Epidermal melanocyte (primary cell): ENCODE measurements around the gene UVRAG.

Experiments
- DNase-seq: peaks from one replicate; pipeline ENCODE4 v3.0.0; 2011; ENCODE audit warnings: low spot score; ENCODE audit not compliant: insufficient read length

The UVRAG gene

GRCh38 chr11:76159303-76159937 lies 344.4 kb downstream of the UVRAG start:
- DNase-seq, result no peak

GRCh38 chr11:76159983-76160661 lies 345.1 kb downstream of the UVRAG start:
- no peak for DNase-seq

- DNase-seq, result no peak
Measured at GRCh38 chr11:76160856-76161255, 345.8 kb downstream of the UVRAG start.

GRCh38 chr11:76161261-76161961 lies 346.4 kb downstream of the UVRAG start:
- no peak for DNase-seq

- no peak for DNase-seq
Measured at GRCh38 chr11:76162336-76163288, 347.6 kb downstream of the UVRAG start.

GRCh38 chr11:76163289-76163880 lies 348.4 kb downstream of the UVRAG start:
- no peak for DNase-seq

GRCh38 chr11:76164081-76164480 lies 349.1 kb downstream of the UVRAG start:
- DNase-seq, result no peak

GRCh38 chr11:76164861-76165751 lies 350.1 kb downstream of the UVRAG start:
- no peak for DNase-seq

GRCh38 chr11:76166314-76166713 lies 351.3 kb downstream of the UVRAG start:
- no peak for DNase-seq

GRCh38 chr11:76167590-76167989 lies 352.6 kb downstream of the UVRAG start:
- no peak for DNase-seq

- no peak for DNase-seq
Measured at GRCh38 chr11:76169473-76169896, 354.5 kb downstream of the UVRAG start.

- no peak for DNase-seq
Measured at GRCh38 chr11:76170468-76170867, 355.5 kb downstream of the UVRAG start.

- DNase-seq, result no peak
Measured at GRCh38 chr11:76172583-76172982, 357.6 kb downstream of the UVRAG start.

- no peak for DNase-seq
Measured at GRCh38 chr11:76173663-76174062, 358.7 kb downstream of the UVRAG start.

GRCh38 chr11:76174330-76174729 lies 359.3 kb downstream of the UVRAG start:
- no peak for DNase-seq

- no peak for DNase-seq
Measured at GRCh38 chr11:76175783-76176182, 360.8 kb downstream of the UVRAG start.

GRCh38 chr11:76176463-76176862 lies 361.5 kb downstream of the UVRAG start:
- no peak for DNase-seq

- no peak for DNase-seq
Measured at GRCh38 chr11:76177250-76177686, 362.3 kb downstream of the UVRAG start.

- no peak for DNase-seq
Measured at GRCh38 chr11:76179147-76179546, 364.1 kb downstream of the UVRAG start.

GRCh38 chr11:76181371-76181770 lies 366.4 kb downstream of the UVRAG start:
- DNase-seq, result no peak
